OCI-M2 (cell line): ENCODE measurements around the gene DACT1.

Source experiments
- DNase-seq: peaks from one replicate; lab custom pipeline; 2025; ENCODE audit not compliant: unreplicated experiment; lab: John Stamatoyannopoulos, UW

The DACT1 gene

GRCh38 chr14:58636129-58636528 is 1.6 kb upstream of the DACT1 start:
- no peak for DNase-seq

- no peak for DNase-seq
Measured at GRCh38 chr14:58637040-58637390, 747 bp upstream of the DACT1 start.

- no peak for DNase-seq
Measured at GRCh38 chr14:58638231-58639197, 752 bp downstream of the DACT1 start.

- DNase-seq, result no peak
Measured at GRCh38 chr14:58639198-58639565, 1.4 kb downstream of the DACT1 start.

GRCh38 chr14:58639842-58640484 is 2.2 kb downstream of the DACT1 start:
- DNase-seq, result no peak

GRCh38 chr14:58640959-58641358 is 3.2 kb downstream of the DACT1 start:
- DNase-seq, result no peak

GRCh38 chr14:58641509-58641908 is 3.7 kb downstream of the DACT1 start:
- no peak for DNase-seq

GRCh38 chr14:58643366-58643765 is 5.6 kb downstream of the DACT1 start:
- no peak for DNase-seq

- DNase-seq, result no peak
Measured at GRCh38 chr14:58645641-58646040, 7.9 kb downstream of the DACT1 start.

GRCh38 chr14:58646479-58646878 is 8.7 kb downstream of the DACT1 start:
- no peak for DNase-seq

GRCh38 chr14:58647777-58648176 is 10.0 kb downstream of the DACT1 start:
- no peak for DNase-seq

- DNase-seq, result no peak
Measured at GRCh38 chr14:58650857-58651256, 13.1 kb downstream of the DACT1 start.

GRCh38 chr14:58656671-58657411 is 19.1 kb downstream of the DACT1 start:
- no peak for DNase-seq

GRCh38 chr14:58659061-58659460 is 21.3 kb downstream of the DACT1 start:
- no peak for DNase-seq

GRCh38 chr14:58659846-58660245 is 22.1 kb downstream of the DACT1 start:
- no peak for DNase-seq

GRCh38 chr14:58660407-58660806 is 22.6 kb downstream of the DACT1 start:
- DNase-seq, result no peak

GRCh38 chr14:58662018-58662417 is 24.3 kb downstream of the DACT1 start:
- DNase-seq, result no peak

GRCh38 chr14:58662759-58663158 is 25.0 kb downstream of the DACT1 start:
- DNase-seq, result no peak

GRCh38 chr14:58663494-58664111 is 25.8 kb downstream of the DACT1 start:
- no peak for DNase-seq

GRCh38 chr14:58665773-58666500 is 28.2 kb downstream of the DACT1 start:
- no peak for DNase-seq

GRCh38 chr14:58666737-58667136 is 29.0 kb downstream of the DACT1 start:
- no peak for DNase-seq
